Endometrial microvascular endothelial cells (primary cell): ENCODE data around the gene ADCY5. TPM values are rescaled to one million over a fixed set of nuclear protein-coding genes. Genes with fewer than 3 reads are reported as not detected.

Experiments
- in situ Hi-C: cut with HindIII; loops from 2 replicates; pipeline ENCODE4 v1.10.0; 2017; ENCODE audit warnings: low sequenced_read_pairs, low pct_unique_long_range_greater_than_20kb; ENCODE audit errors: inconsistent ontology term
- total RNA-seq: library from RNA; depleted of rRNA; stranded (reverse); fragments of >200 nt; gene quantifications from one replicate; pipeline ENCODE4 v1.2.3, GENCODE V29; 2015; ENCODE audit errors: inconsistent ontology term

Gene ADCY5
- total RNA-seq, 1 donor from 2014 or later, result not detected

- in situ Hi-C loops, result no loop called here
Measured at GRCh38 chr3:123378409-123378915, 70.4 kb downstream of the ADCY5 start.

GRCh38 chr3:123377243-123377740 is 71.6 kb downstream of the ADCY5 start:
- in situ Hi-C loops, result no loop called here

- in situ Hi-C loops, result no loop called here
Measured at GRCh38 chr3:123376451-123377242, 72.2 kb downstream of the ADCY5 start.

GRCh38 chr3:123375014-123375940 is 73.6 kb downstream of the ADCY5 start:
- in situ Hi-C loops, result no loop called here

GRCh38 chr3:123374016-123374415 is 74.9 kb downstream of the ADCY5 start:
- in situ Hi-C loops, result no loop called here

DNA sequence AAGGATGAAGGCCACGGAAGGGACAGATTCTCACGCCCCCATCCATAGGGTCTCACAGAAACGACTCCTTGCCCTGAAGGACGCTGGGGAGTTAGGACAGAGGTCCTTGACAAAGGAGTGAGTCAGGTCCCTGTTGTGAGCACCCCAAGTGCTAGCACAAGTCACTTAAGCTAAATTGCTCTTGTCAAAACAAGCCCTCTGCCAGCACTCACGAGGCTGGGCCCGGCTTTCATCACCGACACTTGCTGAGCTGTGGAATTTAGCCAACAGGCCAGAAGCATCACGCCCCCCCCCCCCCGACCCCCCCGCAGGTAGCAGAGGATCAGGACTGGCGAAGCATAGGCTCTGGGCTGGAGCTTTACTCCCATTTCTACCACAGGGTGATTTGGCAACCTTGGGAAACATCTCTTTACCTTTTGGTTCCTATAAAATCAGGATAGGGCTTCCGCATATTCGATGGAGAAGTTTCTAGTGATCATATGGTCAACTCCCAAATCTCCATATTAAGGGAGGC is 75.4 kb downstream of the ADCY5 start:
- in situ Hi-C loops, result no loop called here

DNA sequence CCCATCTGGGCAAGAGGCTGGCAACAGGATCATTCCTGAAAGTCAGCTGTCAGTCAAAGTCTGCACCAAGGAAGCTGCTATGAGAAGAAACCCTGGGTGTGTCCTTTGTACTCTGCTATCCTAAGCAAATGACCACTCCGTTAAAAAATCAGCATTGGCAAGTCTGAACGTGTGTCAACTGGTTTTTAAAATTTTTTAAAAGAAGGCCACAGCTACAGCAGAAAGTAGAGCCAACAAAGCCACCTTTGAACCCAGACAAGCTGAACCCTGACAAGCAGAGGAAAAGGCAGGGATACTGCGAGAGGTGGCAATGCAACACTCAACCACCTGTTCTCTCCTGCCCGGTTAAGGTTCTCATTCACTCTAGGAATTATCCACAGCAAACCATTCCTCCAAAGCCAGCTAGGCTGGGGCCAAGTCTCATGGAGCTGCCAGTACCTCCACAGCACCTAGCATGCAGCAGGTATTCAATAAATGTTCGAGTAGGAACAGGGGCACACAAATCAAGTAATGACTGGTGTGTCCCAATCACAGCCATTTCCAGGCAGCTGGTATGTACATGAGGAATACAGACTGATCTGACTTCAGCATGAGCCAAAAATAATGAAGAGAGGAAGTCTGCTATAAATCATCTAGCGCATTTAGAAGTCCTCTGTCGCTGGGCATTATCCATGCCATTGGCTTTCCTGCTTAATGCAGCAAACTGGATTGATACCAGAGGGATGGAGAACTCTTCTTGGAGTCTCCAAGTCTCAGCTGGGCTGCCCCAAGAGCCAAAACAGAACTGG is 76.0 kb downstream of the ADCY5 start:
- in situ Hi-C loops, result no loop called here

DNA sequence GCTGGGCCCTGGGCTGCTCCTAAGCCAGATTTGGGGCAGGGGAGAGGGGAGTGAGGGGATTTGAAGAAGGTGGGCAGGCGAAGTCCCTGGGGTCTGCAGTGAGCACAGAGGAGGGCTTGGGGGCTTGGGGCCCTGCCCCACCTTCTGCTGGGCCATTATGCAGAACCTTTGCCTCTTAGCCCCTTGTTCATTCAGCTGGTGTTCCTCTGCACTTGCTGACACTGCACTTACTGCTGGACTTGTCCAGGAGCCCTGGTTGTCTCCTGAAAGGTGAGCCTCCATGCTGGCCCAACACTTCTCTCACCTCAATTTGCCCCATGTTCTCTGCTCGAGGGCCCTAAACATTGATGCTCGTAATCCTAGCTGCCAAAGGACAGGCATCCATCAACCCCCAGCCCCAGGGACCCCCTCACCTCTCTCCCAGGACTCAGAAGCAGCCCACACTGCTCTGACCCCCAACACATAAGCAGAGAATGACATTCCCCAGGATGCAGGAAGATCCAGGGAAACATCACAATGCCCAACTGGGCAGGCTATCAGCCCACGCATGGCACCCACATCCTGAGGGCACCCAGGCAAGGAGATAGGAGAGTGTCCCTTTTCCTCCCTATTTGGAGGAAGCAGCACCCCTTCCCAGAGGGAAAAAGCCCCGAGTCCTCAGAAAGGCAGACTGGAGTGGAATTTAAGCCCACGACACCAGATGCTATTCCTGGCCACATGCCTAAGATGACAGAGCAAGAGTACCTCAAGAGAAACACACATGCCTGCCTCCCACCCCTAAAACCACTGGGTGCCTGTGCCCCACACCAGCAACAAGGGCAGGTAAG is 76.8 kb downstream of the ADCY5 start:
- in situ Hi-C loops, result no loop called here

- in situ Hi-C loops, result no loop called here
Measured at GRCh38 chr3:123371426-123371825, 77.5 kb downstream of the ADCY5 start.

GRCh38 chr3:123370819-123371218 is 78.1 kb downstream of the ADCY5 start:
- in situ Hi-C loops, result no loop called here

DNA sequence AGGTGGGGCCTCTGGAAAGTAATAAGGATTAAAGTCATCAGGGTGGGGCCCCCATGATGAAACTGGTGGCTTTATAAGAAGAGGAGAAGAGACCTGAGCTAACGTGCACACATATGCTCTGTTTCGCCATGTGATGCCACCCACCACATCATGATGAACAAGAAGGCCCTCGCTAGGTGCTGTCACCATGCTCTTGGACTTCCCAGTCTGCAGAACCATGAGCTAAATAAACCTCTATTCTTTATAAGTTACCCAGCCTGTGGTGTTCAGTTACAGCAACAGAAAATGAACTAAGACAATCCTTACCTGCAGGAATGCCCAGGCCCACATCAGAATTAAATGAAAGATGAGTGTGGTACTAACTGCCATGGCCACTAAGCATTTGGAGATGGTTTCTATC is 79.8 kb downstream of the ADCY5 start:
- in situ Hi-C loops, result no loop called here

GRCh38 chr3:123367467-123368154 is 81.3 kb downstream of the ADCY5 start:
- in situ Hi-C loops, result no loop called here

DNA sequence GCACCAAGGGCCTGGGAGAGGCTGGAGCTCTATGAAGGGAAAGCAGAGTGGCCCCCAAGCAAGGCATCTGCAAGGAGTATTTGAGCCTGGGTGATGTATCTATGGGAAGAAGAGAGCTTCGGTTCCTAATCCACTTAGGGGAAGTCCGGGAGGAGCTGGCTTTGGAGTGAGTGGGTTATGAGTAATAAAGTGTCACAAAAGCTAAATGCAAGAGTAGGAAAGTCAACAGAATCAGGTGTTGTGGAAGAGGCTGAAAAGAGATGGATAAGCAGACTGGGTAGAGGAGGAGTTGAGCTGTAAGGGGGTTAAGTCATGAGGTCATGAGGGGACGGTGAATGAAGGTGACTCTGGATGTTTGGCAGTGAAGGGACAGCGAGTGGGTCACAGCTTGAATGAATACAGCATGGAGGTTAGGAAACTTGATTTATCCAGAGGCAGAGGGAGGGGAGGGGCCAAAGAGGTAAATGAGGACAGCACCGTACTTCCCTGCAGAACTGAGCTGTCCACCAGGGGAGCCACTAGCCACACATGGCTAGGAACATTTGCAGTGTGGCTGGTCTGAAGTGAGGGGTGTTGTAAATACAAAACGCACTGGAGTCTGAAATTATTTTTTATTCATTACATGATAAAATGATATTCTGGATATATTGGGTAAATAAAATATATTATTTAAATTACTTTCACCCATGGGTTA is 83.3 kb downstream of the ADCY5 start:
- in situ Hi-C loops, result no loop called here

DNA sequence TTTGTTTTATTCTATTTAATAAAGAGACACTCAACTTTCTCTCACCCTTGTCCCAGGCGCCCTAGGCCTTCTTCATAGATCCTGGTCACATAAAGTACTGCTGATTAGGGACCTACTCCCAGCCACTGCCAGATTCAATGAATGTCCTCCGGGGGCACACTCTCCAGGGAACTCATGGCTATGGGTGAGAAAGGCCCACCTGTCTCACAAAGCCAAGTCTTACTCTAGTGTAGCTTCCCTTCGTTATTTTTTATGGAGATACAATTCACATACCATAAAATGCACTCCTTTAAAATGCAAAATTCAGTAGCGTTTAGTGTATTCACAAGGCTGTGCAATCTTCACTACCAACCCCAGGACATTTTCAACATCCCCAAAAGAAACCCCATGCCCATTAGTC is 87.8 kb downstream of the ADCY5 start:
- in situ Hi-C loops, result no loop called here

- in situ Hi-C loops, result no loop called here
Measured at GRCh38 chr3:123357275-123357674, 91.6 kb downstream of the ADCY5 start.

DNA sequence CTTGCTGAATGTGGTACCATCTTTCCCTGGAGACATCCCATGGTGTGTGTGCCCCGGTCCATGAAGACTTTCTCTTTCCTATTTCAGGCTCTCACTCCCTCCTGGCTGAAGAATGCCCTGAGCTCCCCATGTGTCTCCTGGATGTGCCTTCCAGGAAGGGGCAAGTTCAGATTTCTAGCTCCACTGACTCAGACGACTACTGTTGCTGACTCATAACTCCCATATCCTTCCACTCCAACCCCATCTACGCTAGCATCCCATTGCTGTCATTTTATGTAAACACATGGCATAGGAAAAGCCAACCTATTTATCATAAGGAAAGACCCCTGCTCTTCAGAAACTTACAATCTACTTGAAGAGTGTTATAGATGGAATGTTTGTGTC is 95.0 kb downstream of the ADCY5 start:
- in situ Hi-C loops, result no loop called here
